Endothelial cell of umbilical vein (primary cell): ENCODE measurements around the gene WDR86. TPM values are rescaled to one million over a fixed set of nuclear protein-coding genes. Genes with fewer than 3 reads are reported as not detected.

Source experiments
- BruUV-seq: library from RNA; stranded (reverse); fragments of 400-500 nt; replicated peaks from 2 replicates; lab custom pipeline; 2021; lab: Mats Ljungman, UMichigan
- CTCF ChIA-PET: fragments of 300-600, 350-600 bp; sonication (Branson Sonifier 250); formaldehyde crosslinking; loops from one replicate; lab custom pipeline; 2021; ENCODE audit warnings: antibody characterized with exemption, inconsistent platforms; lab: Charles Lee
- POLR2A ChIA-PET: fragments of 300-600, 350-600 bp; sonication (Branson Sonifier 250); formaldehyde crosslinking; loops from one replicate; lab custom pipeline; 2021; ENCODE audit warnings: antibody characterized with exemption, inconsistent platforms; lab: Charles Lee
- DNase-seq: peaks from one replicate; pipeline ENCODE4 v3.0.0-alpha.2; 2011; ENCODE audit warnings: low read depth, low spot score
- FAIRE-seq: peaks from 2 replicates; lab custom pipeline; 2011; peaks lifted over from hg19 to GRCh38; lab: Jason Lieb, UNC
- H2AFZ ChIP-seq: 2 replicates; pipeline ENCODE4 v1.6.0; 2012; ENCODE audit warnings: low read depth, low read length, control low read depth, inconsistent platforms
- H3K27ac ChIP-seq: 2 replicates; pipeline ENCODE4 v1.5.1; 2011; ENCODE audit warnings: low read depth, mild to moderate bottlenecking, control low read depth, low read length, moderate library complexity; ENCODE audit not compliant: insufficient read depth
- H3K27me3 ChIP-seq, 2 experiments: 2 replicates each; pipeline versions ENCODE4 v1.6.0 to v1.6.1; 2011; ENCODE audit warnings: low read length in 2 of 2, mixed read lengths in 1 of 2; ENCODE audit not compliant: control insufficient read depth in 2 of 2, insufficient read depth in 2 of 2
- H3K36me3 ChIP-seq, 2 experiments: 2 replicates in 1 of 2; 3 replicates in 1 of 2; pipeline ENCODE4 v1.5.1; 2011; ENCODE audit warnings: low read length in 2 of 2, mild to moderate bottlenecking in 1 of 2, moderate library complexity in 1 of 2; ENCODE audit not compliant: control insufficient read depth in 2 of 2, insufficient read depth in 2 of 2; ENCODE audit errors: extremely low read depth in 1 of 2
- H3K4me1 ChIP-seq: 3 replicates; pipeline ENCODE4 v1.5.1; 2011; ENCODE audit warnings: mild to moderate bottlenecking, low read length; ENCODE audit not compliant: control insufficient read depth, insufficient read depth; ENCODE audit errors: extremely low read depth
- H3K4me2 ChIP-seq: 2 replicates; pipeline ENCODE4 v1.6.1; 2011; ENCODE audit warnings: low read length, control low read depth, mixed read lengths; ENCODE audit not compliant: insufficient read depth
- H3K4me3 ChIP-seq, 3 experiments: fragments of 200-600 bp in 1 of 3; sonication (generic), shearing (Covaris generic) in 1 of 3; replicated peaks in 1 of 3; 2 replicates each; pipeline ENCODE4 v1.5.1; 2011 to 2016; ENCODE audit warnings: control low read depth in 3 of 3, low read length in 3 of 3, mild to moderate bottlenecking in 2 of 3, inconsistent platforms in 1 of 3, low read depth in 1 of 3, moderate library complexity in 1 of 3; ENCODE audit not compliant: insufficient read depth in 1 of 3
- H3K79me2 ChIP-seq: 2 replicates; pipeline ENCODE4 v1.6.0; 2012; ENCODE audit warnings: low read length, inconsistent platforms; ENCODE audit not compliant: control insufficient read depth, insufficient read depth
- H3K9ac ChIP-seq: replicated peaks from 2 replicates; pipeline ENCODE3; 2011; ENCODE audit warnings: low read length, control low read depth; ENCODE audit not compliant: insufficient read depth; ENCODE audit errors: extremely low read depth
- H3K9me1 ChIP-seq: replicated peaks from 3 replicates; pipeline ENCODE4 v1.6.0; 2011; ENCODE audit warnings: mild to moderate bottlenecking, low read length; ENCODE audit not compliant: control insufficient read depth, insufficient read depth; ENCODE audit errors: extremely low read depth
- H3K9me3 ChIP-seq: replicated peaks from 2 replicates; pipeline ENCODE4 v1.5.1; 2012; ENCODE audit warnings: low read length, inconsistent platforms; ENCODE audit not compliant: control insufficient read depth, insufficient read depth
- H4K20me1 ChIP-seq: replicated peaks from 2 replicates; pipeline ENCODE3; 2011; ENCODE audit warnings: mild to moderate bottlenecking, low read length; ENCODE audit not compliant: control insufficient read depth, insufficient read depth; ENCODE audit errors: extremely low read depth
- EZH2 ChIP-seq: IDR thresholded peaks from 2 replicates; pipeline ENCODE4 v1.6.1; 2012; ENCODE audit warnings: borderline replicate concordance, low read depth, mild to moderate bottlenecking, moderate library complexity, low read length, inconsistent platforms; ENCODE audit not compliant: severe bottlenecking
- FOS ChIP-seq: IDR thresholded peaks from 2 replicates; pipeline ENCODE4 v1.6.1; 2011; ENCODE audit warnings: mild to moderate bottlenecking, low read length, moderate library complexity, borderline replicate concordance; ENCODE audit not compliant: insufficient read depth
- GATA2 ChIP-seq: IDR thresholded peaks from 2 replicates; pipeline ENCODE4 v1.7.0; 2011; ENCODE audit warnings: low read depth, mild to moderate bottlenecking, moderate library complexity, mixed read lengths, low read length; ENCODE audit not compliant: insufficient read length, insufficient read depth
- MAX ChIP-seq: IDR thresholded peaks from 2 replicates; pipeline ENCODE4 v1.6.1; 2011; ENCODE audit not compliant: insufficient read depth, insufficient read length
- MYC ChIP-seq: IDR thresholded peaks from one replicate; pipeline ENCODE4 v1.6.1; 2011; ENCODE audit warnings: mild to moderate bottlenecking, low read depth, low read length
- POLR2A ChIP-seq: IDR thresholded peaks from 2 replicates; pipeline ENCODE4 v1.6.1; 2012; ENCODE audit warnings: low read depth, mild to moderate bottlenecking, control low read depth, low read length
- POLR2AphosphoS5 ChIP-seq: IDR thresholded peaks from 2 replicates; pipeline ENCODE4 v1.6.1; 2012; ENCODE audit warnings: low read depth, mild to moderate bottlenecking, control low read depth, low read length, moderate library complexity; ENCODE audit not compliant: insufficient read depth
- dilution Hi-C: fragments of 300-500 bp; cut with MboI; formaldehyde crosslinking; loops from one replicate; pipeline ENCODE4 v1.15.0; 2019; ENCODE audit warnings: low sequenced_read_pairs; ENCODE audit not compliant: extremely low pct_ligation_motif_present
- intact Hi-C: fragments of 100-400 bp; cut with micrococcal nuclease; formaldehyde crosslinking; loops from one replicate; pipeline ENCODE4 v1.10.0; 2022
- polyA plus RNA-seq, 4 experiments: library from polyadenylated mRNA; depleted of rRNA in 3 of 4; stranded (reverse) in 3 of 4; unstranded in 1 of 4; fragments of >200 nt; gene quantifications; 2 replicates each; pipeline versions ENCODE4 v1.2.1 to v1.2.3, GENCODE V29; 2011 to 2012; ENCODE audit warnings: missing spikeins in 1 of 4
- total RNA-seq: library from RNA; stranded (reverse); gene quantifications from 2 replicates; pipeline ENCODE4 v1.2.3, GENCODE V29; 2021

WDR86 gene
- total and polyA plus RNA-seq, 2 donors (not counting 3 experiments of a cell fraction or from before 2014, with no cell fraction given): not detected

GRCh38 chr7:151420144-151420543, 10.3 kb upstream of the WDR86 start:
- Histone ChIP-seq H2AFZ (no peak overlapping the region), H3K27me3 (peaks cover 7 to 11% of the 10 kb centered on the region in 2 experiments), H3K36me3 (no peaks in the 10 kb centered on the region), H3K9ac (no peak overlapping the region), H3K79me2 (no peaks in the 10 kb centered on the region), H4K20me1 (no peaks in the 10 kb centered on the region), H3K4me3 (no peak overlapping the region), H3K4me2 (no peak overlapping the region), H3K9me3 (no peaks in the 10 kb centered on the region), H3K4me1 (no peaks in the 10 kb centered on the region), H3K9me1 (no peaks in the 10 kb centered on the region), H3K27ac (no peak overlapping the region)
- no TSS peak for BruUV-seq
- dilution Hi-C loops (no loop called here), intact Hi-C loops (no loop called here)
- CTCF ChIA-PET: no interaction called here
- DNase-seq: no peak
- POLR2A ChIA-PET: no interaction called here
- FAIRE-seq: no peak
- TF ChIP-seq MAX (no peak), POLR2A (no peak), EZH2 (no peak), FOS (no peak), MYC (no peak)

GRCh38 chr7:151416941-151417315, 7.1 kb upstream of the WDR86 start:
- dilution Hi-C loops: no loop called here
- Histone ChIP-seq H3K36me3 (no peaks in the 10 kb centered on the region), H3K4me3 (no peak overlapping the region), H3K4me2 (no peak overlapping the region), H3K27ac (no peak overlapping the region), H3K9me1 (no peaks in the 10 kb centered on the region), H3K79me2 (no peaks in the 10 kb centered on the region), H2AFZ (no peak overlapping the region), H3K9ac (no peak overlapping the region), H3K4me1 (no peaks in the 10 kb centered on the region), H3K27me3 (peaks cover 26 to 29% of the 10 kb centered on the region in 2 experiments), H3K9me3 (no peaks in the 10 kb centered on the region), H4K20me1 (no peaks in the 10 kb centered on the region)
- ChIA-PET POLR2A (no interaction called here), CTCF (interaction anchor here (0.6 kb wide), 1 partner anchor 27 kb away, joined by 3 read pairs; no protein-coding TSS in a partner anchor)
- FAIRE-seq (no peak), DNase-seq (no peak)
- no peak for TF ChIP-seq FOS
- TF ChIP-seq POLR2AphosphoS5: no peak
- TF ChIP-seq GATA2: no peak
- intact Hi-C loops: no loop called here
- no TSS peak for BruUV-seq
